WTC11 (cell line): ENCODE results near the gene BET1L. TPM values are rescaled to one million over a fixed set of nuclear protein-coding genes. Genes with fewer than 3 reads are reported as not detected.

Experiments used
- ATAC-seq: fragments of 200-7000 bp; cut with Tn5 transposase; 2 replicates; pipeline ENCODE4 v1.10.0; 2021; ENCODE audit warnings: mild to moderate bottlenecking, moderate library complexity
- CTCF ChIA-PET: fragments of 300-600 bp; sonication (Branson Sonifier 250); formaldehyde crosslinking; loops from one replicate; lab custom pipeline; 2021; ENCODE audit warnings: antibody characterized with exemption; lab: Charles Lee
- POLR2A ChIA-PET: fragments of 350-600 bp; sonication (Branson Sonifier 250); formaldehyde crosslinking; loops from one replicate; lab custom pipeline; 2021; ENCODE audit warnings: antibody characterized with exemption; lab: Charles Lee
- DNase-seq: peaks from one replicate; pipeline ENCODE4 v3.0.0; 2021; ENCODE audit warnings: low spot score
- H3K27ac Mint-ChIP-seq: 2 replicates; pipeline ENCODE4 v1.8.0; 2021; ENCODE audit warnings: mixed read lengths
- H3K27me3 Mint-ChIP-seq: 2 replicates; pipeline ENCODE4 v1.8.0; 2021; ENCODE audit warnings: low read depth, mild to moderate bottlenecking, moderate library complexity, mixed read lengths
- H3K36me3 Mint-ChIP-seq: 2 replicates; pipeline ENCODE4 v1.8.0; 2021; ENCODE audit warnings: mixed read lengths
- H3K4me1 Mint-ChIP-seq: 2 replicates; pipeline ENCODE4 v1.8.0; 2022; ENCODE audit warnings: mixed read lengths
- H3K4me3 Mint-ChIP-seq: 2 replicates; pipeline ENCODE4 v1.8.0; 2021; ENCODE audit warnings: mild to moderate bottlenecking, moderate library complexity, mixed read lengths
- H3K9me3 Mint-ChIP-seq: 2 replicates; pipeline ENCODE4 v1.8.0; 2021; ENCODE audit warnings: mixed read lengths
- GRHL2 ChIP-seq: fragments of 250-450 bp; sonication (Bioruptor Pico); IDR thresholded peaks from 2 replicates; pipeline ENCODE4 v1.8.0; 2022; ENCODE audit warnings: mild to moderate bottlenecking, moderate library complexity; ENCODE audit not compliant: insufficient replicate concordance, severe bottlenecking
- GTF2I ChIP-seq: fragments of 250-450 bp; sonication (Bioruptor Pico); conservative IDR thresholded peaks from 2 replicates; pipeline ENCODE4 v1.4.0; 2021; ENCODE audit warnings: mild to moderate bottlenecking
- KAT7 ChIP-seq: sonication (generic); formaldehyde crosslinking; IDR thresholded peaks from 2 replicates; pipeline ENCODE4 v1.8.1; 2023; ENCODE audit warnings: missing genetic modification reagents, mild to moderate bottlenecking, borderline replicate concordance
- MXD4 ChIP-seq: fragments of 250-450 bp; sonication (Bioruptor Pico); IDR thresholded peaks from 2 replicates; pipeline ENCODE4 v1.8.0; 2021; ENCODE audit warnings: mild to moderate bottlenecking, moderate library complexity, borderline replicate concordance
- NFATC4 ChIP-seq: fragments of 250-450 bp; sonication (Bioruptor Pico); IDR thresholded peaks from 2 replicates; pipeline ENCODE4 v1.9.0; 2021; ENCODE audit warnings: mild to moderate bottlenecking
- NR3C1 ChIP-seq: sonication (generic); formaldehyde crosslinking; conservative IDR thresholded peaks from 2 replicates; pipeline ENCODE4 v1.8.1; 2023; ENCODE audit warnings: low read depth, mild to moderate bottlenecking, missing genetic modification reagents
- RELA ChIP-seq: sonication (generic); formaldehyde crosslinking; IDR thresholded peaks from 2 replicates; pipeline ENCODE4 v1.8.1; 2022; ENCODE audit warnings: missing genetic modification reagents, mild to moderate bottlenecking, borderline replicate concordance
- ZNF232 ChIP-seq: sonication (generic); formaldehyde crosslinking; IDR thresholded peaks from 2 replicates; pipeline ENCODE4 v1.8.0; 2022; ENCODE audit warnings: mild to moderate bottlenecking, missing genetic modification reagents
- ZNF423 ChIP-seq: fragments of 250-450 bp; sonication (Bioruptor Pico); IDR thresholded peaks from 2 replicates; pipeline ENCODE4 v2.1.2; 2022; ENCODE audit warnings: mild to moderate bottlenecking, moderate library complexity
- total RNA-seq: library from RNA; stranded (reverse); gene quantifications from 3 replicates; pipeline ENCODE4 v1.2.3, GENCODE V29; 2021
- TF ChIP-seq, protein P1 (sequence below): sonication (generic); formaldehyde crosslinking; IDR thresholded peaks from 2 replicates; pipeline ENCODE4 v1.8.1; 2022; ENCODE audit warnings: mild to moderate bottlenecking, moderate library complexity, missing genetic modification reagents
- TF ChIP-seq, protein P2 (sequence below): sonication (generic); formaldehyde crosslinking; IDR thresholded peaks from 2 replicates; pipeline ENCODE4 v1.8.0; 2023; ENCODE audit warnings: missing genetic modification reagents
- TF ChIP-seq, protein P3 (sequence below): sonication (generic); formaldehyde crosslinking; IDR thresholded peaks from 2 replicates; pipeline ENCODE4 v1.8.1; 2023; ENCODE audit warnings: mild to moderate bottlenecking, missing genetic modification reagents
- TF ChIP-seq, protein P4 (sequence below): sonication (generic); formaldehyde crosslinking; IDR thresholded peaks from 2 replicates; pipeline ENCODE4 v1.8.0; 2022; ENCODE audit warnings: missing genetic modification reagents
- TF ChIP-seq, protein P5 (sequence below): sonication (generic); formaldehyde crosslinking; IDR thresholded peaks from 2 replicates; pipeline ENCODE4 v1.8.0; 2023; ENCODE audit warnings: missing genetic modification reagents, mild to moderate bottlenecking, borderline replicate concordance
- TF ChIP-seq, protein P6 (sequence below): sonication (generic); formaldehyde crosslinking; IDR thresholded peaks from 2 replicates; pipeline ENCODE4 v1.8.1; 2023; ENCODE audit warnings: mild to moderate bottlenecking, missing genetic modification reagents

BET1L gene
- total RNA-seq, 1 experiment from 2014 or later, result 51.4 TPM

DNA sequence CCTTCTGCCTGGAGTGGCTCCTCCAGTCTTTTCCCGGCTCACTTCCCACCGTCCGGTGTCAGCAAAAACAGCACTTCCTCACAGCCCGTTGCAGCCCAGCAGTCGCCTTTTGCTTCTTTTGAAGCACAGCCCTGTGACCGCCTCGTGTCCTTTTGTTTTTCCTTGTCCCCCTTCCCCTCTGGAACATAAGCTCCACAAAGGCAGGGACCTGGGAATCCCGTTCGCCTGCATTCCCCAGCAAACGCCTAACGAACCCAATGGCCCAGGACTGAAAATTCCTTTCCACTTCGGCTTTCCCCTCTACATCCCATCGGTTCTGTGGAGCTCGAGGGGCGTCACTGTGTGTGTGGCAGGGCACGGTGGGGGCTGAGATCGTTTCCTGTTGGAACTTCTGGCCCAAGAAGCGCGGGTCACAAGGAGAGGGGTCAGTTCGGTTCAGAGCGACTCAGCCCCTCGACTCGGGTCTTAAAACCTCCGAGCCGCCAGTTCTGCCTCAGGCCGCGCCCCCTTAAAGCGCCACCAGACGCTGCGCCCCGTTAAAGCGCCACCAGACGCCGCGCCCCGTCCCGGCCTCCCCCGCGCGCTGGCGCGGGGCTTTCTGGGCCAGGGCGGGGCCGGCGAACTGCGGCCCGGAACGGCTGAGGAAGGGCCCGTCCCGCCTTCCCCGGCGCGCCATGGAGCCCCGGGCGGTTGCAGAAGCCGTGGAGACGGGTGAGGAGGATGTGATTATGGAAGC, 1.1 kb upstream of the BET1L start (continued):
- TF ChIP-seq, protein P1, sequence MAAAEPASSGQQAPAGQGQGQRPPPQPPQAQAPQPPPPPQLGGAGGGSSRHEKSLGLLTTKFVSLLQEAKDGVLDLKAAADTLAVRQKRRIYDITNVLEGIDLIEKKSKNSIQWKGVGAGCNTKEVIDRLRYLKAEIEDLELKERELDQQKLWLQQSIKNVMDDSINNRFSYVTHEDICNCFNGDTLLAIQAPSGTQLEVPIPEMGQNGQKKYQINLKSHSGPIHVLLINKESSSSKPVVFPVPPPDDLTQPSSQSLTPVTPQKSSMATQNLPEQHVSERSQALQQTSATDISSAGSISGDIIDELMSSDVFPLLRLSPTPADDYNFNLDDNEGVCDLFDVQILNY (CRISPR knock-in tag), result 0 out of 2 replicates have a peak, but pooled peaks have one; percentile 63
- TF ChIP-seq, protein P2, sequence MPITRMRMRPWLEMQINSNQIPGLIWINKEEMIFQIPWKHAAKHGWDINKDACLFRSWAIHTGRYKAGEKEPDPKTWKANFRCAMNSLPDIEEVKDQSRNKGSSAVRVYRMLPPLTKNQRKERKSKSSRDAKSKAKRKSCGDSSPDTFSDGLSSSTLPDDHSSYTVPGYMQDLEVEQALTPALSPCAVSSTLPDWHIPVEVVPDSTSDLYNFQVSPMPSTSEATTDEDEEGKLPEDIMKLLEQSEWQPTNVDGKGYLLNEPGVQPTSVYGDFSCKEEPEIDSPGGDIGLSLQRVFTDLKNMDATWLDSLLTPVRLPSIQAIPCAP (CRISPR knock-in tag), result no peak
- TF ChIP-seq NFATC4 (CRISPR knock-in tag), result no peak
- no peak for TF ChIP-seq GRHL2 (CRISPR knock-in tag)
- TF ChIP-seq, all 79 proteins: peak for 8

DNA sequence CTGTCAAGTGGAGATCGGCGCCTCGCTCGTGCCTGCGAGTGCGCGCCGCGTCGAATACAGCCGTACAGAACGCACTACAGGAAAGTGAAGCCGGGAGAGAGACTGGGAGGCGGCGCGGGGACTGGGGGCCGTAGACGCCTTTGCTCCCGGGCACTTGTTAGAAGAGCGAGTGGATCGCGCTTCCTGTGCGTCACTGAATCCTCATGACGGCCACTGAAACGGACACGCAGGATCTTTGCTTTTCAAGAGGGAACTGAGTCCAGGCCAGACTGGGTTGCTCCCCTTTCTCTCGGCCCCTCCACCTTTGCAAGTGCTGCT, 623 bp upstream of the BET1L start:
- TF ChIP-seq ZNF232 (0 out of 2 replicates have a peak, but pooled peaks have one; percentile 12), MXD4 (CRISPR knock-in tag) (no peak)
- H3K27ac Mint-ChIP-seq, result peak overlapping the region; percentile 98
- no peaks in the 10 kb centered on the region for H3K27me3 Mint-ChIP-seq
- H3K4me1 Mint-ChIP-seq, result peaks cover 8% of the 10 kb centered on the region; the same call in 1 of the 2 replicates
- ATAC-seq (peak; percentile 5), DNase-seq (peak; percentile 31)
- ChIA-PET POLR2A (interaction anchor here (0.7 to 1.0 kb wide), 2 partner anchors 161 to 199 kb away, joined by 3 to 6 read pairs; no protein-coding TSS in a partner anchor), CTCF (interaction anchor here (0.8 to 2.2 kb wide), 5 partner anchors 43 to 240 kb away, joined by 4 to 23 read pairs (median 4); no protein-coding TSS in a partner anchor)
- H3K36me3 Mint-ChIP-seq, result peaks cover 31% of the 10 kb centered on the region
- H3K4me3 Mint-ChIP-seq, result peak overlapping the region; percentile 97
- no peaks in the 10 kb centered on the region for H3K9me3 Mint-ChIP-seq

DNA sequence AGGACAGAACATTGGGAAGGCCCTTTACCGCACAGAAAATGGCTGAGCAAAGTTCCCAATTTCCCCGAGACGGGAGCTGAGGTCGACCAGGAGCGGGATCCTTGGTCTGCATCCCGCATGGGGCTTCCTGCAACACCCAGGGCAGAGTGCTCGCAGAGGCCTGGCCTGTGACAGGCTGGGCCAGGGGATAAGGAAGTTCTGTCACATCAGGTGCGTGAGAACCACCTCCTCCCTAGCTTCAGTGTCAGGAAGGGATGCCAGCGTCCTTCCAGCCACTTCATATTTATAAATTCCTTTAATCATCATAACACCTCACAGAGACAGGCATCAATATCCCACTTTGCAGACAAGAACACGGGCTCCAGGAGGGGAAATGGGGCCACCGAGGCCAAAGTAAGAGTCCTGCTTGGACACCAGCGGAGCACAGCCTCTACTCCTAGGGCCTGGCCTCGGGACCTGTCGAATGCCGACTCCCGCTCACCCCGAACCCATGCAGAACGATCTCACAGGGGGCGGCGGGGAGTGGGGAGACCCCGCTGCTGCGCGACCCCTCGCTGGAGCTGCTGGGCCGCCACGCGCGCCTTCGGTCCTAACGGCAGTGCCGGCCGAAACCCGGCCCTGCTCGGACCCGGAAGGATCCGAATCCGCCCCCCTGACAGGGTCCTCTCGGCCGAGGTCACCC, 532 bp downstream of the BET1L start:
- Mint-ChIP-seq H3K9me3 (no peaks in the 10 kb centered on the region), H3K36me3 (peaks cover 27% of the 10 kb centered on the region), H3K27me3 (no peaks in the 10 kb centered on the region), H3K4me3 (peak overlapping the region; percentile 97), H3K4me1 (peaks cover 8% of the 10 kb centered on the region; the same call in 1 of the 2 replicates), H3K27ac (peak overlapping the region; percentile 93)
- POLR2A ChIA-PET, result interaction anchor here (0.6 to 1.0 kb wide), 2 partner anchors 44 to 162 kb away, joined by 3 to 6 read pairs; no protein-coding TSS in a partner anchor
- no peak for DNase-seq
- CTCF ChIA-PET, result interaction anchor here (0.6 to 2.2 kb wide), 10 partner anchors 44 to 522 kb away, joined by 3 to 23 read pairs (median 4); partner anchors contain the start of gene PHRF1
- ATAC-seq, result peak; percentile 7; the same call in 1 of the 2 replicates
- TF ChIP-seq, protein P3, sequence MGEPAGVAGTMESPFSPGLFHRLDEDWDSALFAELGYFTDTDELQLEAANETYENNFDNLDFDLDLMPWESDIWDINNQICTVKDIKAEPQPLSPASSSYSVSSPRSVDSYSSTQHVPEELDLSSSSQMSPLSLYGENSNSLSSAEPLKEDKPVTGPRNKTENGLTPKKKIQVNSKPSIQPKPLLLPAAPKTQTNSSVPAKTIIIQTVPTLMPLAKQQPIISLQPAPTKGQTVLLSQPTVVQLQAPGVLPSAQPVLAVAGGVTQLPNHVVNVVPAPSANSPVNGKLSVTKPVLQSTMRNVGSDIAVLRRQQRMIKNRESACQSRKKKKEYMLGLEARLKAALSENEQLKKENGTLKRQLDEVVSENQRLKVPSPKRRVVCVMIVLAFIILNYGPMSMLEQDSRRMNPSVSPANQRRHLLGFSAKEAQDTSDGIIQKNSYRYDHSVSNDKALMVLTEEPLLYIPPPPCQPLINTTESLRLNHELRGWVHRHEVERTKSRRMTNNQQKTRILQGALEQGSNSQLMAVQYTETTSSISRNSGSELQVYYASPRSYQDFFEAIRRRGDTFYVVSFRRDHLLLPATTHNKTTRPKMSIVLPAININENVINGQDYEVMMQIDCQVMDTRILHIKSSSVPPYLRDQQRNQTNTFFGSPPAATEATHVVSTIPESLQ (CRISPR knock-in tag), result no peak
- TF ChIP-seq ZNF423 (CRISPR knock-in tag), result no peak
- no peak for TF ChIP-seq NR3C1
- TF ChIP-seq, protein P4, sequence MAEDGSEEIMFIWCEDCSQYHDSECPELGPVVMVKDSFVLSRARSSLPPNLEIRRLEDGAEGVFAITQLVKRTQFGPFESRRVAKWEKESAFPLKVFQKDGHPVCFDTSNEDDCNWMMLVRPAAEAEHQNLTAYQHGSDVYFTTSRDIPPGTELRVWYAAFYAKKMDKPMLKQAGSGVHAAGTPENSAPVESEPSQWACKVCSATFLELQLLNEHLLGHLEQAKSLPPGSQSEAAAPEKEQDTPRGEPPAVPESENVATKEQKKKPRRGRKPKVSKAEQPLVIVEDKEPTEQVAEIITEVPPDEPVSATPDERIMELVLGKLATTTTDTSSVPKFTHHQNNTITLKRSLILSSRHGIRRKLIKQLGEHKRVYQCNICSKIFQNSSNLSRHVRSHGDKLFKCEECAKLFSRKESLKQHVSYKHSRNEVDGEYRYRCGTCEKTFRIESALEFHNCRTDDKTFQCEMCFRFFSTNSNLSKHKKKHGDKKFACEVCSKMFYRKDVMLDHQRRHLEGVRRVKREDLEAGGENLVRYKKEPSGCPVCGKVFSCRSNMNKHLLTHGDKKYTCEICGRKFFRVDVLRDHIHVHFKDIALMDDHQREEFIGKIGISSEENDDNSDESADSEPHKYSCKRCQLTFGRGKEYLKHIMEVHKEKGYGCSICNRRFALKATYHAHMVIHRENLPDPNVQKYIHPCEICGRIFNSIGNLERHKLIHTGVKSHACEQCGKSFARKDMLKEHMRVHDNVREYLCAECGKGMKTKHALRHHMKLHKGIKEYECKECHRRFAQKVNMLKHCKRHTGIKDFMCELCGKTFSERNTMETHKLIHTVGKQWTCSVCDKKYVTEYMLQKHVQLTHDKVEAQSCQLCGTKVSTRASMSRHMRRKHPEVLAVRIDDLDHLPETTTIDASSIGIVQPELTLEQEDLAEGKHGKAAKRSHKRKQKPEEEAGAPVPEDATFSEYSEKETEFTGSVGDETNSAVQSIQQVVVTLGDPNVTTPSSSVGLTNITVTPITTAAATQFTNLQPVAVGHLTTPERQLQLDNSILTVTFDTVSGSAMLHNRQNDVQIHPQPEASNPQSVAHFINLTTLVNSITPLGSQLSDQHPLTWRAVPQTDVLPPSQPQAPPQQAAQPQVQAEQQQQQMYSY, result no peak
- TF ChIP-seq, protein P5, sequence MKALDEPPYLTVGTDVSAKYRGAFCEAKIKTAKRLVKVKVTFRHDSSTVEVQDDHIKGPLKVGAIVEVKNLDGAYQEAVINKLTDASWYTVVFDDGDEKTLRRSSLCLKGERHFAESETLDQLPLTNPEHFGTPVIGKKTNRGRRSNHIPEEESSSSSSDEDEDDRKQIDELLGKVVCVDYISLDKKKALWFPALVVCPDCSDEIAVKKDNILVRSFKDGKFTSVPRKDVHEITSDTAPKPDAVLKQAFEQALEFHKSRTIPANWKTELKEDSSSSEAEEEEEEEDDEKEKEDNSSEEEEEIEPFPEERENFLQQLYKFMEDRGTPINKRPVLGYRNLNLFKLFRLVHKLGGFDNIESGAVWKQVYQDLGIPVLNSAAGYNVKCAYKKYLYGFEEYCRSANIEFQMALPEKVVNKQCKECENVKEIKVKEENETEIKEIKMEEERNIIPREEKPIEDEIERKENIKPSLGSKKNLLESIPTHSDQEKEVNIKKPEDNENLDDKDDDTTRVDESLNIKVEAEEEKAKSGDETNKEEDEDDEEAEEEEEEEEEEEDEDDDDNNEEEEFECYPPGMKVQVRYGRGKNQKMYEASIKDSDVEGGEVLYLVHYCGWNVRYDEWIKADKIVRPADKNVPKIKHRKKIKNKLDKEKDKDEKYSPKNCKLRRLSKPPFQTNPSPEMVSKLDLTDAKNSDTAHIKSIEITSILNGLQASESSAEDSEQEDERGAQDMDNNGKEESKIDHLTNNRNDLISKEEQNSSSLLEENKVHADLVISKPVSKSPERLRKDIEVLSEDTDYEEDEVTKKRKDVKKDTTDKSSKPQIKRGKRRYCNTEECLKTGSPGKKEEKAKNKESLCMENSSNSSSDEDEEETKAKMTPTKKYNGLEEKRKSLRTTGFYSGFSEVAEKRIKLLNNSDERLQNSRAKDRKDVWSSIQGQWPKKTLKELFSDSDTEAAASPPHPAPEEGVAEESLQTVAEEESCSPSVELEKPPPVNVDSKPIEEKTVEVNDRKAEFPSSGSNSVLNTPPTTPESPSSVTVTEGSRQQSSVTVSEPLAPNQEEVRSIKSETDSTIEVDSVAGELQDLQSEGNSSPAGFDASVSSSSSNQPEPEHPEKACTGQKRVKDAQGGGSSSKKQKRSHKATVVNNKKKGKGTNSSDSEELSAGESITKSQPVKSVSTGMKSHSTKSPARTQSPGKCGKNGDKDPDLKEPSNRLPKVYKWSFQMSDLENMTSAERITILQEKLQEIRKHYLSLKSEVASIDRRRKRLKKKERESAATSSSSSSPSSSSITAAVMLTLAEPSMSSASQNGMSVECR (CRISPR knock-in tag), result no peak
- no peak for TF ChIP-seq RELA (CRISPR knock-in tag)
- no peak for TF ChIP-seq GTF2I
- TF ChIP-seq, protein P6, sequence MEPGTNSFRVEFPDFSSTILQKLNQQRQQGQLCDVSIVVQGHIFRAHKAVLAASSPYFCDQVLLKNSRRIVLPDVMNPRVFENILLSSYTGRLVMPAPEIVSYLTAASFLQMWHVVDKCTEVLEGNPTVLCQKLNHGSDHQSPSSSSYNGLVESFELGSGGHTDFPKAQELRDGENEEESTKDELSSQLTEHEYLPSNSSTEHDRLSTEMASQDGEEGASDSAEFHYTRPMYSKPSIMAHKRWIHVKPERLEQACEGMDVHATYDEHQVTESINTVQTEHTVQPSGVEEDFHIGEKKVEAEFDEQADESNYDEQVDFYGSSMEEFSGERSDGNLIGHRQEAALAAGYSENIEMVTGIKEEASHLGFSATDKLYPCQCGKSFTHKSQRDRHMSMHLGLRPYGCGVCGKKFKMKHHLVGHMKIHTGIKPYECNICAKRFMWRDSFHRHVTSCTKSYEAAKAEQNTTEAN (CRISPR knock-in tag), result no peak
- TF ChIP-seq KAT7, result no peak
